GM19240 (cell line): ENCODE results near the gene TOPAZ1.

Experiments
- DNase-seq: peaks from one replicate; pipeline ENCODE4 v3.0.0; 2011; ENCODE audit warnings: low spot score; ENCODE audit not compliant: insufficient read length

TOPAZ1 gene

DNA sequence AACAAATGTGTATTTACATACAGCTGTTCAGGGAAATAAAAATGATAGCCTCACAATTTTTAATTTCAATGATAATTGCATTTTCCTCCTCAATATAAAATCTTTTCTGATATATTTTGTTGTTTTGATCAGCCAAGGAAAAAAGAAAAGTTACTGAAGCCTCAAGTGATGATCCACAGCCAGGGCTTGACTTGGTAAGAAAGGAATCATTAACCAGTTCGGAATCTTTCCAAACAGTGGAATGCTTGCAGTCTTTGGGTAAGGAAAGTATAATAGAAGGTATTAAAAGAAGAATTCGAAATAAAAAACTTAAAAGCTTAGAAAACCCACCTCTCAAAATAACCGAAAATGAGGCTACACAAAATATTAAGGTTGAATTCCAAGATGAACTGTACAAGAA lies 1.0 kb downstream of the TOPAZ1 start:
- DNase-seq, result no peak

DNA sequence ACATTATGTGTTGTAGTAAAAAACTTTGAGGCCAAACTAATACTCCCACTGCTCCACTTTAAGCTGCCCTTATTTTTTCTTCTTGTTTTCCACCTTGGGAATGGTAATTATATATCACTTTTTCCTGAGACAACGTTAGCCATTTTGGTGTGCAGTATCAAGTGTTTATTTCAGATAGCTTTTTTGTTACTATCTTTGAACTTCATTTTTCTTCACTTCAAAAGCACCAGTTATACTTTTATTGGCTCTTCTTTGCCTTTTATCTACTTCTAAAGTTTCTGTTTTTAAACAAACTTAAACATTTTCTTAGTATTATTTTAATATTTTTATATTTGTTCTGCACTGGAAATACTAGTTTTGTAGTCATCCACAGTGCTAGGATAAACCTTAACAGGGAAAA lies 6.5 kb downstream of the TOPAZ1 start:
- DNase-seq, result no peak

DNA sequence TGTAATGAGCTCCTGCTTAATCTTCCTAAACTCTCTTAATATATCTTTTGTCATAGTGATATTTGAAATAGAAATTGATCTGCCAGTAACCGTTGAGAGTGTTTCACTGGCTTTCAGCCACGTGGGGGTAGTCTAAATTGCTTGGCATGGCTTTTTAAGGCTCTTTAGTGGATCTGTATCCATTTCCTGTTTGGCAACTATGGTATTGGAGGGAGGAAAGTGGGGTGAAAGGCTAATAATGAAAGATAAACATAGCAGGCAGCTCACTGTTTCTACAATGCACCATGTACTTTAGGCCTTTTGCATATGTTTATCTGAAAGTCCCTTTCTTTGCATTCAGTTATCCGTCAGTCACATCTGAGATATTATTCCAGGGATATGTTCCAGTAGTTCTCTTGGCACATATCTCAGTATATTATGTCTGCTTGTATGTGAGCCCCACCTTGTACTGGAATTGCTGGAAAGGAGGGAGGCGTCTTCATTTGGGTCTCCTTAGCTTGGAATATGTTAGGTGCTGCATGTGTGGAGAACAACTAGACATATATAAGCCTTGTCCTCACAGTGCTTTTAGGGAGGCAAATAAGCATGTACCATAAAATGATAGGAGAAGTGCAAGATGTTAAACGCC lies 10.8 kb downstream of the TOPAZ1 start:
- no peak for DNase-seq

DNA sequence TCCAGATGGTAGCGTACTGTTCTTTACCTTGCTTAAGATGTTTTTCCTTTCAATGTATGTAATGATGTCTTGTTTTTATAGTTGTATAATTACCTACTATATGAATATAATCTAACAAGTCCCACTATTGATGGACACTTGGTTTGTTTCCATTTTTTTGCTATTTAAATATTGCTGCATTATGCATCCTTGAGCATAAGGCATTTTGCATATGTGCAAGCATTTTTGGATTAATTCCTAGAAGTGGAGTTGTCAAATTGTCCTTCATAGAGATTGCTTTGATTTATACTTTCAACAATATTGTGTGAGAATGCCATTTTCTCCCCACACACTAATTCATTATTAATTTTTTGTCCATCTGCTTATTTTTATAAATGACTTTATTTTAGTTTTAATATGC lies 17.7 kb downstream of the TOPAZ1 start:
- no peak for DNase-seq

DNA sequence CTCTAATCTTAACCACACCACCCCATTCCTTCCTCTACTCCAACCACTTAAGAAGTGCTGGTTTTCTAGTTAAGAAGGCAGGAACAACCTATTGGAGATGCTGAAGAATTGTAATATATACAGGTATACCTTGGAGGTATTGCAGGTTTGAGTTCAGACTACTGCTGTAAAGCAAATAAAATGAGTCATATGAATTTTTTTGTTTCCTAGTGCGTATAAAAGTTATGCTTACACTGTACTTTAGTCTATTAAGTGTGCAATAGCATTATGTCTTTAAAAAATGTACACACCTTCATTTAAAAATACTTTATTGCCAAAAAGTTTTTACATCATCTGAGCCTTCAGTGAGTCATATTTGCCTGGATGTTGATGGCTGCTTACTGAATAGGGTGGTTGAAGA lies 22.5 kb downstream of the TOPAZ1 start:
- DNase-seq, result no peak

DNA sequence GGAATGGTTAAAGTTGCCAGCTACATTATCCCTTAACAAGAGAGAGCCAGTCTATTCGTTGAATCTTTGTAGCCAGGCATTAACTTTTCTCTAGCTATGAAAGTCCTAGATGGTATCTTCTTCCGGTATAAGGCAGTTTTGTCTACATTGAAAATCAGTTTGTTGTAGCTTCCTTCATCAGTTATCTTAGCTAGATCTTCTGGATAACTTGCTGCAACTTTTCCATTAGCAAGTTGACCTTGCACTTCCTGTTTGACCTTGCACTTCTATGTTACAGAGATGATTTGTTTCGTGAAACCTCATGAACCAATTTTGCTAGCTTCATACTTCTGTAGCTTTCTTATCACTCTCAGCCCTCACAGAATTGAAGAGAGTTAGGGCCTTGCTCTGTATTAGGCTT lies 24.1 kb downstream of the TOPAZ1 start:
- DNase-seq, result no peak

DNA sequence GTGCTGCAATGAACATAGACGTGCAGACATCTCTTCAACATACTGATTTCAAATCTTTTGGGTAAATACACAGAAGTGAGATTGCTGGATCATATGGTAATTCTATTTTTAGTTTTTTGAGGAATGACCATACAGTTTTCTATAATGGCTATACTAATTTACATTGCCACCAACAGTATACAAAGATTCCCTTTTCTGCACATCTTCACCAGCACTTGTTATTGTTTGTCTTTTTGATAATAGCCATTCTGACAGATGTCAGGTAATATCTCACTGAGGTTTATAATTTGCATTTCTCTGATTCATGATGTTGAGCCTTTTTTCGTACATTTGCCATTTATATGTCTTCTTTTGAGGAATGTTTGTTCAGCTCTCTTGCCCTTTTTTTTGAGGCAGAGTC lies 30.5 kb downstream of the TOPAZ1 start:
- no peak for DNase-seq

DNA sequence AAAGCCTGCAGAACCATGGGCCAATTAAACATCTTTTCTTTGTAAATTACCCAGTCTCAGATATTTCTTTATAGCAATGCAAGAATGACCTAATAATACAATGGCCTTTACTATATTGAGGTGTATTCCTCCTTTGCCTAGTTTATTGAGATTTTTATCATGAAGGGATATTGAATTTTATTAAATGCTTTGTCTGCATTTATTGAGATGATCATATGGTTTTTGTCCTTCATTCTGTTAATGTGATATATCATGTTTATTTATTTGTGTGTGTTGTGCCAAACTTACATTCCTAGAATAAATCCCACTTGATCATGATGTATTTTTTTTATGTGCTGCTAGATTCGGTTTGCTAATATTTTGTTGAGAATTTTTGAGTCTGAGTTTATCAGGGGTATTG lies 36.2 kb downstream of the TOPAZ1 start:
- DNase-seq, result no peak

DNA sequence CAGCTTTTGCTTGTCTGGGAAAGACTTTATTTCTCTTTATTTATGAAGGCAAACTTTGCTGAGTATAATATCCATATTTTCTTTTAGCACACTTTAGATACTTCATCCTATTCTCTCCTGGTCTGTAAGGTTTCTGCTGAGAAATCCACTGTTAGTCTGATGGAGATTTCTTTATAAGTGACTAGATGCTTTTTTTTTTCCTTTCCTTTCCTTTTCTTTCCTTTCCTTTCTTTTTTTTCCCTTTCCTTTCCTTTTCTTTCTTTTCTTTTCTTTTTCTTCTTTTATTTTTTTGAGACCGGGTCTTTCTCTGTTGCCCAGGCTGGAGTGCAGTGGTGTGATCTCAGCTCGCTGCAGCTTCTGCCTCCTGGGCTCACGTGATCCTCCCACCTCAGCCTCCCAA lies 38.4 kb downstream of the TOPAZ1 start:
- DNase-seq, result no peak

DNA sequence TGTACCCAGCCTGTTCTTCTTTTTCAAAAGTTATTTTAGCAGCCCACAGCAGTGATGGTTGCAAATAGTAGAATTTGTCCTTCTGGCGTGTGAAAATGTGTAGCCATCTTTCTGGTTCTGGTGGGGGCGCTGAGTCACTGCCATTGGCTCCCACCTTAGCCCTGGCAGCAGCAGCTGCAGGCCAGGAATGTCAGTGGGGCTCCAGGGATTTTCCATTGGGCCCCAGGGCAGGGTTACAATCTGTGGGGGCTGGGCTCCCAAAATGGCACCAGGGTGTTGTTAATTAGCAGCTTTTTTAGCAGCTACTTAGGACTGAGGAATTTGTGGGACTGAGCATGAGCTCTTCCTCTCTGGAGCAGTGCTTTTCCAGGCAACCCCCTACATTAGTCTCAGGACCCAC lies 38.9 kb downstream of the TOPAZ1 start:
- no peak for DNase-seq

DNA sequence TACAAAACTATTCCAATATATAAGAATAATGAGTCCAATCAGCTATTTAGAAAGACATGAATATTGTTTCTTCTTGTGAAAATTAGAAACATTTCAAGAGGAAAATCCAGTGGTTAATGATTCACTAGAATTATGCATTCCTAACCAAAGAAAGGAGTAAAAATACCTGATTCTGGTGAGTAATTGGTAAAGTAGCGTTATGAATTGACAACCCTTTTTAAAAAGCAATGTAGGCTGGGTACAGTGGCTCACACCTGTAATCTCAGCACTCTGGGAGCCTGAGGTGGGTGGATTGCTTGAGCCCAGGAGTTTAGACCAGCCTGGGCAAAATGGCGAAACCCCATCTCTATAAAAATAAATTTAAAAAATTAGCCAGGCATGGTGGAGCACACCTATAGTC lies 43.3 kb downstream of the TOPAZ1 start:
- no peak for DNase-seq

DNA sequence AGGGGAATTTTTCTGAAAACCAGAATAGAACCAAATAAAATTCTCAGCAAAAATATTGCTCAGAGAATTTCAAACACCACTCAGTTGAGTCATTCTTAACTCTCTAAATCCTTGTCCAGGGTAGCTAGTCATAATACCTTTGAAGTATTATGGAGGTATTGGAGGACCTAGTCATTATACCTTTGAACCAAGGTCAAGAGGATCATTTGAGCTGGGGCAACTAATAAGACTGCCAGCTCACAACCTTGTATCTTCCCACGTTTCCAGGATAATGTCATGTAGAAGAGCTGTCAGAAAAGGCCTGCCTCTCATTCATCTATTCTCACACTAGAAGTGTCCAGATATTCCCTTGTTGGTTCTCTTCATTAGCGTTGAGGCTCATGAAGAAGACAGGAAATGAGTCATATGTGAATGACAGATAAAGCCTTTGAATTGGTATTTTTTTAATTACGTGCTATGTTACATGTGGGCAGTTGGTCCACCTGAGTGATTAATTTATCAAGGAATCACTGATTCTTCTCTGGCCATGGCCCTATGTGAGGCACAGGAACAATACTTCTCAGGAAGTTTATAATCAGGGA lies 48.3 kb downstream of the TOPAZ1 start:
- no peak for DNase-seq

DNA sequence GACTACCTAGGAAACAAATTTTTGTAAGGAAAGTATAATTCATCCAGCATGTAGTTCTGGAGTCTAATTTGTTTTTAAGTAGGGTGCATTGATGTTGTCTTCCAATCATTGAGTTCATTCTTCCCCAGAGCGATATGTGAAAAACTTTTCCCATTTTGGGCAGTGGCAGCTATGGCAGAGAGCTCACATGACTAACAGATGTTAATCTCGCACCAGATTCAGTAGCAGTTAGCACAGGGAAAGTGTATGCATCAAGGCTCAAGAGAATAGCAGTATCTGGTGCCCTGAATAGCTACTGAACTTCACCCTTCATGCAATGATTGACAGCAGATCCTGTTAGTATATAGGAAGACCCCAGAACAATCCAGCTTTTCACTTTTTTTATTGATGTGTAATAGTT lies 50.6 kb downstream of the TOPAZ1 start:
- no peak for DNase-seq

DNA sequence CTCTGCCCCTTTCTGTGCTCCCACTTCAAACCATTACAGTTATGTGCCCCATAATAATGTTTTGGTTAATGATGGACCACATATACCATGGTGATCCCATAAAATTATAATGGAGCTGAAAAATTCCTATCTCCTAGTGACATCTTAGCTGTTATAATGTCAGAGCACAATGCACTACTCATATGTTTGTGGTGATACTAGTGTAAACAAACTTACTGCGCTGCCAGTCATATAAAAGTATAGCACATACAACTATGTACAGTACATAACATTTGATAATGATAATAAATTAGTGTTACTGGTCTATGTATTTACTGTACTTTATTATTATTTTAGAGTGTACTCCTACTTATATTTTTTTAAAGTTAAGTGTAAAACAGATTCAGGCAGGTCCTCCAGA lies 51.3 kb downstream of the TOPAZ1 start:
- no peak for DNase-seq

DNA sequence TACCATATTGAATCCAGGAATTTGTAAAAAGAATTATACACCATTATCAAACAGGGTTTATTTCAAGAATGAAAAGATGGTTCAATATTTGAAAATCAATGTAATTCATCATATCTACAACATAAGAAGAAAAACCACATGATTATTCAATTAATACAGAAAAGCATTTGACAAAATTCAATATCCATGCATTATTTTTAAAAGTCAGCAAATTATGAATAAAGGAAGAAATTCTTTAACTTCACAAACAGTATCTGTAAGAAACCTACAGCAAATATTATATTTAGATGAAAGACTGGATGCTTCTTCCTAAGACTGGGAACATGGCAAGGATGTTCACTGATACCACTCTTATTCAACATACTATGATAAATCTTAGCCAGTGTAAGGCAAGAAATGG lies 55.6 kb downstream of the TOPAZ1 start:
- DNase-seq, result no peak

DNA sequence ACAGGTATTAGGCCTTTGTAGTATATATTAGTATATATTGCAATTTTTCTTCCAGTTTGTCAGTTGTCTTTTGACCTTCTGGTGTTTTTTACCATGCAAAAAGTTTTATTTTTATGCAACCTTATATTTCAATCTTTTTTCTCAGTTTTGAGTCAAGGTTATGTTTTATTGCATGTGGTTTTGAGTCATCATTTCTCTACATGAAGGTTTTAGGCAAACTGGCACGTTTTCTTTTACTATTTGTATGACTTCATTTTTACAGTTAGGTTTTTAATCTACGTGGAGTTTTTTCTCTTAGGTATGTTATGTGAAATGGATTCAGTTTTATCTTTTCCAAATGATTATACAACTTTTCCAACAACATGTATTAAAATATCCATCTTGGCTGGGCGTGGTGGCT lies 60.1 kb downstream of the TOPAZ1 start:
- no peak for DNase-seq

DNA sequence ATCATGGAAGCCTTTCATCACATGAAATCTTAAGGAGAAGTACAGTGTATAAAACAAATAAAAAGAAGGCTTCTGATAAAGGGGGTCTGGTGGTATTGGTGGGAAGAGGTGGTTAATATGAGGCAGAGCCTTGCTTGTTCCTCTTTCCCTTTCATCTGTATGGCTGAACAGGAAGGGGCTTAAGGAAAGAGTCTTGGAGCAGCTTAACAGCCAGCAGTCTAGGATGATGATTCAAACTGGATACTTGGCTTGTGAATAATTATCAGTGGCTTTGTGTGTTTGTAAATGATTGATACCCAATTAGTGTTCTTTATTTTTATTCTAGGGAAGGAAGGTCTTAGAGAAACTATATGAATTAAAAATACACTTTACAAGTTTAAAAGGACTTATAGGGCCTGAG lies 67.8 kb downstream of the TOPAZ1 start:
- no peak for DNase-seq

DNA sequence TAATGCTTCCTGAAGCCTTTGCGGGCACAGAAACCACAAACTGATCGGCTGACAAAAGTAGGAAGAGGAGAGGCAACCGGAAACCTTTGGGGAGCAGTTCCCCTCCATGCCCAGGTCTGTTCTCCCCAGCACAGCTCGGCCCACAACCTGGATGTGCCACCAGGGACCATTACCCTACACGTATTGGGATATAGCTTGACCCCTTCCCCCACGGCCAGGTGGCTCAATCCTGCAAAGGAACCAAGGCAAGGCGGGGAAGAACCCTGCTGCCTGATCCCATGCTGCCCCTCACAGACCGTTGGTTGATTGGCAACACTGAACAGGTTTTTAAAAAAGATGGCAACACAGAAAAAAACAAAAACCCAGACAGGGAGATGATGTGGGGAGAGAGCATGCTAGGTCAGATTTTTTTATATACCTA lies 77.2 kb downstream of the TOPAZ1 start:
- DNase-seq, result no peak

DNA sequence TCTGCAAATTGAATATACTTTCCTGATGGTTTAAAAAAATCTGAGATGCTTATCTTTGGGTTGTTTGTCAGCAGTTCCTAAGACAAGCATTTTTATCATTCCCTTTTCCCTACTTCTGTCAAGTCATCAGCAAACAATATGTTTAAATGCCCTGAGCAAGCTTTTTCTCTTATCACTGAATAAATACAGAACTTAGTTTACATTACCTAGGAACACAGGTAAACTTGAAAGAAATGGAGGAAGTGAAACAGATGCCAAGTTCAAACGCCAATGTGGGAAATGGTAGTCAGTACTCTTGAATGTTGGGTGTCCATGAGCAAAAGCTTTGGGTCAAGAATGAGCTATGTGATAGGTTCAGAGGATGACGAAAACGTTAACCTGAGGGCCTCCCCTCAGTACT lies 79.6 kb downstream of the TOPAZ1 start:
- no peak for DNase-seq

DNA sequence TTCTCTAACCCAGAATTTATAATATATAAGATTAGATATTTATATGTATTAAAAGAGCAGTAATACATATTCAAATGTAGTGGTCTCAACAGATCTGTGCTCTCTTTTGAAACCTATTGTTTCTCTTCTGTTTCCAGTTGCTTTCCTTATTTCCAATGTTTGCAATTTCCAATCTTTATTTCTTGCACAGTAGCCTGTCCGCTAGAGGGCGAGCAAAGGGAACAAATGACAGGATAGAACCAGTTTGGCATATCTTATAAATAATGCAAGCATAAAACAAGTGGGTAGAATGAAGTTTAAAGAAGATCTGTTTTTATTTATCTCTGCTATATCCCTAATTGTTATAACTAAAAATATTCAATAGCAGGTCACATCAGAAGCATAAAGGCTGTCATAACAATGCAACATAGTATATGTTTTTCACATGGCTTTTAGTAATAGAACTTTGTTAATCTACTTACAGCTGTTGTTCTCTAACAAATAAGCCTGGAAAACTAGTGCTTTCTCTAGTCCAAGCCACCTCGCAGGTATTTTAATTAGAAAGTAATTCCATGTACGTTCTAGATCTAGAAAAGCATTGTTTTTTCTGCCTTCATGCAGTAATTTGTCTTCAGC lies 81.8 kb downstream of the TOPAZ1 start:
- no peak for DNase-seq

DNA sequence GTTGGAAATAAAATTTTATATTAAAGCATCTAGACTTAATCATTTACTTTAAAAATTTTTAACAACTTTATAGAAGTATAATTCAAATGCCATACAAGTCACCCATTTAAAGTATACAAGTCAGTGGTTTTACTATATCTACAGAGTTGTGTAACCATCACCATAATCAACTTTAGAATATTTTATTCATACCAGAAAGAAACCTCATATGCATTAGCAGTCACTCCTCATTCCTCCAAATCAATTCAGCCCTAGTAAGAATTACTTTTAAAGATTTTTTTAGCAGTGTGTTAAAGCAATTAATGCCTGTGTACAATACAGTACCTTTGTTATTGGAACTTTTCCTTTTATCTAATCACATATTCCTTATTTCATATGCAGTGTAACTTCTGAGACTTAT lies 82.9 kb downstream of the TOPAZ1 start:
- DNase-seq, result no peak

DNA sequence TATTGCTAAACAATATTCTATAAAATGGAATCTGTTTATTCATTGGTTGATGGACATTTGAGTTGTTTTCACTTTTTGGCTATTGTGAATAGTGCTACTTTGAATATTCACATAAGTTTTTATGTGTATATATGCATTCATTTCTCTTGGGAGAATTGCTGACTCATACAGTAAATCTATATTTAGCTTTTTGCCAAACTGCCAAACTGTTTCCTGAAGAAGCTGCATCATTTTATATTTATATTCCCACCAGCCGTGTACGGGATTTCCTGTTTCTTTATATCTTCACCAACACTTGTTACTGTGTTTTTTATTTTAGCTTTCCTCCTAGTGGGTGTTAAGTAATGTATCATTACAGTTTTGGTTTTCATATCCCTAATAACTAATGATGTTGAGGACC lies 84.3 kb downstream of the TOPAZ1 start:
- no peak for DNase-seq

DNA sequence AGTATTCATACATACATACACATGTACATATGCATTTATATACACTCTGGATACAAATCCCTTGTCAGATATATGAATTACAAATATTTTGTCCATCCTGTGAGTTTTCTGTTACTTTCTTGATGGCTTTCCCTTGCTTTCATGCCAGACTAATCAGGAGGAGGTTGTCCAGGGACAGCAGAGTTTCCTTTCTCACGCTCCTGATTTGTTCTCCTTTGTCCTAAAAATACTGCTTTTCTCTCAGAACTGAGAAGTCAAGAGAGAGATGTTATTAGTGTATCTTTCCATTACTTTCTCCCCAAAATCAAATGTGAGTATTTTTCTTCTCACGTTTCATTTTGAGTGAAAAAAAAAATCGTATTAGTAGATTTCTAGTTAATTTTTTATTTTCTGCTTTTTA lies 84.8 kb downstream of the TOPAZ1 start:
- no peak for DNase-seq
